VCaP (cell line): ENCODE results near the gene CCDC148.

Experiments used
- H3K27ac ChIP-seq: fragments of 450-650 bp; 2 replicates; pipeline ENCODE4 v1.5.1; 2017
- CTCF ChIP-seq: fragments of 450-650 bp; conservative IDR thresholded peaks from 2 replicates; pipeline ENCODE4 v1.5.1; 2017; ENCODE audit warnings: mild to moderate bottlenecking, moderate library complexity

The CCDC148 gene

GRCh38 chr2:158202161-158202815 is 254.3 kb downstream of the CCDC148 start:
- H3K27ac ChIP-seq, result no peak overlapping the region
- TF ChIP-seq CTCF, result no peak

- TF ChIP-seq CTCF, result no peak
- H3K27ac ChIP-seq, result no peak overlapping the region
Measured at GRCh38 chr2:158199928-158200650, 256.5 kb downstream of the CCDC148 start.

- H3K27ac ChIP-seq, result no peak overlapping the region
- no peak for TF ChIP-seq CTCF
Measured at GRCh38 chr2:158197940-158198339, 258.6 kb downstream of the CCDC148 start.

- H3K27ac ChIP-seq, result no peak overlapping the region
- TF ChIP-seq CTCF, result no peak
Measured at GRCh38 chr2:158194229-158194628, 262.3 kb downstream of the CCDC148 start.

GRCh38 chr2:158192515-158193443 is 263.8 kb downstream of the CCDC148 start:
- no peak for TF ChIP-seq CTCF
- H3K27ac ChIP-seq, result no peak overlapping the region

- H3K27ac ChIP-seq, result no peak overlapping the region
Measured at GRCh38 chr2:158191076-158191895, 265.3 kb downstream of the CCDC148 start.

More at GRCh38 chr2:158191076-158191895, 265.3 kb downstream of the CCDC148 start:
- TF ChIP-seq CTCF, result no peak
